PC-3 (cell line): ENCODE results near the gene IQGAP3. TPM values are rescaled to one million over a fixed set of nuclear protein-coding genes. Genes with fewer than 3 reads are reported as not detected.
"Not testable (repeated sequence)": the region's sequence is repeated elsewhere in the genome, so short reads cannot be mapped to it uniquely, and the experiment has no call there.

ENCODE experiments used
- ATAC-seq: fragments of 200-7000 bp; cut with Tn5 transposase; 2 replicates; pipeline ENCODE4 v1.9.1; 2020; ENCODE audit warnings: mild to moderate bottlenecking, moderate library complexity
- BruUV-seq: library from RNA; stranded (reverse); fragments of 400-500 nt; replicated peaks from 2 replicates; lab custom pipeline; 2021; lab: Mats Ljungman, UMichigan
- CTCF ChIA-PET: fragments of 300-600 bp; sonication (Branson Sonifier 250); formaldehyde crosslinking; loops from one replicate; lab custom pipeline; 2022; ENCODE audit warnings: antibody characterized with exemption; lab: Charles Lee
- POLR2A ChIA-PET: fragments of 300-600 bp; sonication (Branson Sonifier 250); formaldehyde crosslinking; loops from one replicate; lab custom pipeline; 2022; ENCODE audit warnings: antibody characterized with exemption; ENCODE audit not compliant: unreplicated experiment; lab: Charles Lee
- DNase-seq: peaks from one replicate; pipeline ENCODE4 v3.0.0-alpha.2; 2015
- H2AFZ ChIP-seq: fragments of 300-600 bp; sonication (generic); 2 replicates; pipeline ENCODE4 v1.6.0; 2016; ENCODE audit warnings: antibody characterized with exemption, low read length
- H3F3A ChIP-seq: fragments of 300-600 bp; sonication (generic); one replicate; pipeline ENCODE4 v1.6.0; 2017; ENCODE audit warnings: antibody characterized with exemption, low read length, control low read depth, mild to moderate bottlenecking; ENCODE audit not compliant: unreplicated experiment
- H3K27ac ChIP-seq: fragments of 300-600 bp; sonication (generic); 2 replicates; pipeline ENCODE4 v1.5.1; 2016; ENCODE audit warnings: mild to moderate bottlenecking, low read length
- H3K27me3 ChIP-seq: fragments of 300-600 bp; sonication (generic); 2 replicates; pipeline ENCODE4 v1.6.1; 2016; ENCODE audit warnings: low read length, mixed read lengths
- H3K36me3 ChIP-seq: fragments of 300-600 bp; sonication (generic); 2 replicates; pipeline ENCODE4 v1.6.1; 2016; ENCODE audit warnings: low read depth, mixed run types, low read length, mixed read lengths
- H3K4me1 ChIP-seq: fragments of 300-600 bp; sonication (generic); 2 replicates; pipeline ENCODE4 v1.5.1; 2016; ENCODE audit warnings: low read length; ENCODE audit not compliant: insufficient read depth
- H3K4me2 ChIP-seq: fragments of 300-600 bp; sonication (generic); 2 replicates; pipeline ENCODE4 v1.6.0; 2016; ENCODE audit warnings: low read length
- H3K4me3 ChIP-seq: fragments of 300-600 bp; sonication (generic); 2 replicates; pipeline ENCODE4 v1.5.1; 2016; ENCODE audit warnings: mild to moderate bottlenecking, low read length, mixed read lengths
- H3K79me2 ChIP-seq: fragments of 300-600 bp; sonication (generic); 2 replicates; pipeline ENCODE4 v1.6.1; 2017; ENCODE audit warnings: low read length, mixed read lengths
- H3K9ac ChIP-seq: fragments of 300-600 bp; sonication (generic); 2 replicates; pipeline ENCODE4 v1.6.0; 2016; ENCODE audit warnings: mild to moderate bottlenecking, low read length
- H3K9me2 ChIP-seq: fragments of 300-600 bp; sonication (generic); replicated peaks from 2 replicates; pipeline ENCODE4 v1.6.1; 2016; ENCODE audit warnings: mixed run types, low read length, mixed read lengths
- H3K9me3 ChIP-seq: fragments of 300-600 bp; sonication (generic); 2 replicates; pipeline ENCODE4 v1.6.1; 2016; ENCODE audit warnings: low read length, mixed read lengths
- H4K20me1 ChIP-seq: fragments of 300-600 bp; sonication (generic); 2 replicates; pipeline ENCODE4 v1.6.1; 2016; ENCODE audit warnings: low read length, mixed read lengths
- EZH2 ChIP-seq: fragments of 300-600 bp; sonication (generic); IDR thresholded peaks from one replicate; pipeline ENCODE4 v1.6.1; 2017; ENCODE audit warnings: antibody characterized with exemption, mild to moderate bottlenecking, low read length; ENCODE audit not compliant: unreplicated experiment
- EZH2phosphoT487 ChIP-seq: fragments of 300-600 bp; sonication (generic); IDR thresholded peaks from 2 replicates; pipeline ENCODE4 v1.6.1; 2018; ENCODE audit warnings: mild to moderate bottlenecking, antibody characterized with exemption, low read length, borderline replicate concordance
- intact Hi-C: fragments of 100-400 bp; cut with micrococcal nuclease; formaldehyde crosslinking; loops from 2 replicates; pipeline ENCODE4 v1.9.0; 2023
- total RNA-seq: library from RNA; depleted of rRNA; stranded (reverse); fragments of >200 nt; gene quantifications from 2 replicates; pipeline ENCODE4 v1.2.3, GENCODE V29; 2014
- TF ChIP-seq, protein P1 (sequence below): fragments of 300-600 bp; sonication (generic); conservative IDR thresholded peaks from 2 replicates; pipeline ENCODE4 v1.5.1; 2017; ENCODE audit warnings: antibody characterized with exemption, low read depth, mild to moderate bottlenecking, low read length

The IQGAP3 gene
- total RNA-seq, 1 experiment from 2014 or later = 54.3 TPM

DNA sequence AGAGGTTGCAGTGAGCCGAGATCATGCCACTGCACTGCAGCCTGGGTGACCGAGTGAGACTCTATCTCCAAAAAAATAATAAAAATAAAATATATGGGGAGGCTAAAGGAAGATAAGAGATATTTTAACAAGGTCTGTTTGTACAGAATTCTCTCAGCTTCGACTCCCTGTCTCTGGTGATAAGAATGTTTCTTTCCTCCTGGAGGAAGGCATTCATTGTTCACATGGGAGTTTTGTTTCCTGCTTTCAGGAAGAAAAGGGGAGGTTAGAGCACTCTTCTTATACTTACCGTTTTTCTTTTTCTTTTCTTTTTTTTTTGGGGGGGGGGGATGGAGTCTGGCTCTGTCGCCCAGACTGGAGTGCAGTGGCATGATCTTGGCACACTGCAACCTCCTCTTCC, 17.2 kb upstream of the IQGAP3 start:
- no peak overlapping the region for H3K27ac ChIP-seq
- ATAC-seq = no peak
- H3K36me3 ChIP-seq = peaks cover 12% of the 10 kb centered on the region
- H3K9ac ChIP-seq = no peak overlapping the region
- peaks cover 13% of the 10 kb centered on the region for H3K79me2 ChIP-seq
- intact Hi-C loops = no loop called here
- ChIA-PET POLR2A (no interaction called here), CTCF (no interaction called here)
- H3K4me2 ChIP-seq = no peak overlapping the region
- DNase-seq = no peak
- no peaks in the 10 kb centered on the region for H3F3A ChIP-seq
- no peaks in the 10 kb centered on the region for H3K27me3 ChIP-seq
- TF ChIP-seq, protein P1, sequence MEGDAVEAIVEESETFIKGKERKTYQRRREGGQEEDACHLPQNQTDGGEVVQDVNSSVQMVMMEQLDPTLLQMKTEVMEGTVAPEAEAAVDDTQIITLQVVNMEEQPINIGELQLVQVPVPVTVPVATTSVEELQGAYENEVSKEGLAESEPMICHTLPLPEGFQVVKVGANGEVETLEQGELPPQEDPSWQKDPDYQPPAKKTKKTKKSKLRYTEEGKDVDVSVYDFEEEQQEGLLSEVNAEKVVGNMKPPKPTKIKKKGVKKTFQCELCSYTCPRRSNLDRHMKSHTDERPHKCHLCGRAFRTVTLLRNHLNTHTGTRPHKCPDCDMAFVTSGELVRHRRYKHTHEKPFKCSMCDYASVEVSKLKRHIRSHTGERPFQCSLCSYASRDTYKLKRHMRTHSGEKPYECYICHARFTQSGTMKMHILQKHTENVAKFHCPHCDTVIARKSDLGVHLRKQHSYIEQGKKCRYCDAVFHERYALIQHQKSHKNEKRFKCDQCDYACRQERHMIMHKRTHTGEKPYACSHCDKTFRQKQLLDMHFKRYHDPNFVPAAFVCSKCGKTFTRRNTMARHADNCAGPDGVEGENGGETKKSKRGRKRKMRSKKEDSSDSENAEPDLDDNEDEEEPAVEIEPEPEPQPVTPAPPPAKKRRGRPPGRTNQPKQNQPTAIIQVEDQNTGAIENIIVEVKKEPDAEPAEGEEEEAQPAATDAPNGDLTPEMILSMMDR = no peak
- TF ChIP-seq EZH2phosphoT487 = no peak
- no peak for TF ChIP-seq EZH2
- no peak overlapping the region for H2AFZ ChIP-seq
- no peaks in the 10 kb centered on the region for H4K20me1 ChIP-seq
- no peaks in the 10 kb centered on the region for H3K9me2 ChIP-seq
- peaks cover 16% of the 10 kb centered on the region for H3K4me1 ChIP-seq
- H3K9me3 ChIP-seq = no peaks in the 10 kb centered on the region
- H3K4me3 ChIP-seq = no peak overlapping the region
- no TSS peak for BruUV-seq

DNA sequence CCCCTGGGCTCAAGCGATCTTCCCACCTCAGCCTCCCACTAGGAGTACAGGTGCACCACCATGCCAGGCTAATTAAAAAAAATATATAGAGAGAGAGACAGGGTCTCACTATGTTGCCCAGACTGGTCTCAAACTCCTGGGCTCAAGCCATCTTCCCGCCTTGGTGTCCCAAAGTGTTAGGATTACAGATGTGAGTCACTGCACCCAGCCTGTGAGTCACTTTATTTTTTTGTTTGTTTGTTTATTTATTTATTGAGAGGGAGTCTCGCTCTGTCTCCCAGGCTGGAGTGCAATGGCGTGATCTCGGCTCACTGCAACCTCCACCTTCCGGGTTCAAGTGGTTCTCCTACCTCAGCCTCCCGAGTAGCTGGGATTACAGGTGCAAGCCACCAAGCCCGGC, 15.6 kb upstream of the IQGAP3 start:
- H3K9ac ChIP-seq, CTCF ChIA-PET, H3K9me2 ChIP-seq, BruUV-seq, H3K4me2 ChIP-seq, H3K27ac ChIP-seq, H2AFZ ChIP-seq, POLR2A ChIA-PET, ATAC-seq, H3K4me3 ChIP-seq, H3K9me3 ChIP-seq, H3F3A ChIP-seq, intact Hi-C loops, H3K27me3 ChIP-seq, H4K20me1 ChIP-seq, H3K36me3 ChIP-seq, DNase-seq: not testable (repeated sequence)
- peaks cover 16% of the 10 kb centered on the region for H3K4me1 ChIP-seq
- peaks cover 12% of the 10 kb centered on the region for H3K79me2 ChIP-seq

DNA sequence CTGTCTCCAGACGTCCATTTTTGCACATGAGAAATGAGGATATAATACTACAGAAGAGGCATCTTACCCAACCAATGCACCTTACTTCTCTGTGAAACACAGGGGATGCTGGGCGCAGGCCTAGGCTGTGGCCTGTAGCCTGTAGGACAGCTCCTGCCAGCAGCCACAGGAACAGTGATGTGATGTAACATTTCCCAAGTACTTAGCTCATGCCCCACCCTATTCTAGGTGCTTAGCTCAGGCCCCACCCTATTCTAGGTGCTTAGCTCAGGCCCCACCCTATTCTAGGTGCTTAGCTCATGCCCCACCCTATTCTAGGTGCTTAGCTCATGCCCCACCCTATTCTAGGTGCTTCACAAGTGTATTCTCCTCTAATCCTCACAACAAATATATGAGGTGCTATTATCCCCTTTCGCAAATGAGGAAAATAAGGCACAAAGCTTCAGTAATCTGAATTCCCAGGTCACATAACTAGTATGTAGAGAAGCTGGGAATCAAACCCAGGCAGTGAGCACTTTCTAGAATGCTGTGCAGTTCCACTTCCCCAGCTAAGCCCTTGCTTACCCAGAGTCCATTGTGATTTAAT, 14.6 kb upstream of the IQGAP3 start:
- Histone ChIP-seq H3K36me3 (no peaks in the 10 kb centered on the region), H3K4me1 (peaks cover 7% of the 10 kb centered on the region), H3K9me2 (no peaks in the 10 kb centered on the region), H3K27ac (no peak overlapping the region), H4K20me1 (no peaks in the 10 kb centered on the region), H3K4me2 (no peak overlapping the region), H3K27me3 (no peaks in the 10 kb centered on the region), H2AFZ (no peak overlapping the region), H3K9me3 (no peaks in the 10 kb centered on the region), H3K79me2 (peaks cover 3% of the 10 kb centered on the region), H3K9ac (no peak overlapping the region), H3F3A (no peaks in the 10 kb centered on the region), H3K4me3 (no peak overlapping the region)
- ChIA-PET POLR2A (interaction anchor here (0.6 kb wide), 1 partner anchor 14 kb away, joined by 4 read pairs; the partner anchor contains the start of gene GPATCH4), CTCF (interaction anchor here (0.6 kb wide), 1 partner anchor 86 kb away, joined by 3 read pairs; no protein-coding TSS in a partner anchor)
- no TSS peak for BruUV-seq
- ATAC-seq (no peak), DNase-seq (no peak)
- intact Hi-C loops = no loop called here
- TF ChIP-seq, protein P1 = no peak
- TF ChIP-seq EZH2phosphoT487 = no peak
